ENCODE results near the gene DRG1.
"Not testable (repeated sequence)": the region's sequence is repeated elsewhere in the genome, so short reads cannot be mapped to it uniquely, and the experiment has no call there.

Gene DRG1, protein sequence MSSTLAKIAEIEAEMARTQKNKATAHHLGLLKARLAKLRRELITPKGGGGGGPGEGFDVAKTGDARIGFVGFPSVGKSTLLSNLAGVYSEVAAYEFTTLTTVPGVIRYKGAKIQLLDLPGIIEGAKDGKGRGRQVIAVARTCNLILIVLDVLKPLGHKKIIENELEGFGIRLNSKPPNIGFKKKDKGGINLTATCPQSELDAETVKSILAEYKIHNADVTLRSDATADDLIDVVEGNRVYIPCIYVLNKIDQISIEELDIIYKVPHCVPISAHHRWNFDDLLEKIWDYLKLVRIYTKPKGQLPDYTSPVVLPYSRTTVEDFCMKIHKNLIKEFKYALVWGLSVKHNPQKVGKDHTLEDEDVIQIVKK

DNA sequence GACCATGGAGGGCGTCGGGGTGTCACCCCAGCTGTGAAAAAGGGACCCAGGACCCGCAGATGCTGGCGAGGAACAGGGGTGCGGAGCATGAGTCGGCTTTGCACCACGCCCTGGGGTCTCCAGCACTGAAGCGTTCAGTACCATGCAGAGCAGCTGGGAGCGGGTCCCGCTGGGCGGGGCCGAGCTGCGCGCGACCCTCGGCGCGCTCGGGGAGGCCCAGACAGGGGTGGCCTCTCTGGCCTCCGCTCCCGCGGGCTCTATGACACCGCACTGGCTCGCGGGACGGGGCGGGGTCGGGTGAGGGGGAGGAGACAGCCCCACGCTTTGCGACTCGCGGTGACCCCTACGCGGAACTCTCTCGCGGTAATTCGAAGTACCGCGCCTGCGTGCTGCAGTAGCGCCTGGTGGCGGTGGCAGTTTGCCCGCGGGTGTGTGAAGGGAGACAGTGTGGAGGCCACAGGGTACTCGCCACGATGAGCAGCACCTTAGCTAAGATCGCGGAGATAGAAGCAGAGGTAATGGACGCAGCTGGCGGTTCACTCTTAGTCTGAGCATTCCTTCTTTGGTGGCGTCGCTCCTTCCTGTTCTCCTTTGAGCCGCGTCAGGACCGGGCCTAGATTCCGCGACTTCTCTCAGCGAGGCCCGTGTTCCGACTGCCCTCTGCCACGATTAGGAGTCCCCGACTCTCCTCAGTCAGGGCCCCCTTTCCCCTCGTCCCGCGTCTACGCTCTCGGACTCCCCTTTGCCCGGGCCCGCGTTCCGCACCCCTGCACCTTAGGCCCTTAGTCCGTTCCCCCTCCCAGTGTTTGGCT, at the start of gene DRG1:
Gene DRG1, plus strand, starts transcription at position 394 of the 812 bp plus-strand sequence. Its CDS starts 80 bp downstream, at position 474.
- DNase-seq (ENCODE audit: low read depth, low spot score) = peak; percentile 98

DNA sequence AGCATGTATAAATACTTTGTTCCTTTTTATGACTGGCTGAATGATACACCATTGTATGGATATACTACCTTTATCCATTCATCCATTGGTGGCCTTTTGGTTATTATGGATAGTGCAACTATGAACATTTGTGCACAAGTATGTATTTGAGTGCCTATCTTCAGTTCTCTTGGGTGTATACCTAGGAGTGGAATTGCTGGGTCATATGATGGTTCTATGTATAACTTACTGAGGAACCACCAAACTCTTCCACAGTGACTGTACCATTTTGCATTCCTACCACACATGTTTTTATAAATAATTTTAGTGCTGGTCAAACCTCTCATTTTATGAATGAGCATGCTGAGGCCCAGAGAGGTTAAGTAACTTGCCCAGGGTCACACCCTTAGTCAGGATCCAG, 49.4 kb upstream of the DRG1 start:
- no peak for DNase-seq (ENCODE audit: low read depth, low spot score)

DNA sequence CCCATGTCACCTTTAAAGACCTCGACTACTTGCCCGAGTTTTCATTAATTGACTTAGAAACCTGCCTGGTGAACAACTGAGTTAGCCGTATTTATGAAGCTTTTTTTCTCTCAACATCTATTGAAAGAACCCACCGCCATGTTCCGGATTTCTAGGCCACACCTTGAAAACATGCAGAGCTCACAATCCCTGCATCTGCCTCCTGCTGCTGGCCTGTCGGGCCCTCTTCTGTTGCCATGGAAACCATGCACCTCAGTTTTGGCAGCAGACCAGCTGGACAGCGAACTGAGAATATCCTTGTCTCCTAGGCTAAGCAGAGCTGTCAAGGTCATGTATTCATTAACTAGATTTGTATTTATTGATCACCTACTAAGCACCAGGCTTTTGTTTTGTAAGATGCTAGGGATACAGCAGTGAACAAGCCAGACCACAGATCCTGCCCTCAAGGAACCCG, 49.0 kb upstream of the DRG1 start:
- DNase-seq (ENCODE audit: low read depth, low spot score) = peak; percentile 67

DNA sequence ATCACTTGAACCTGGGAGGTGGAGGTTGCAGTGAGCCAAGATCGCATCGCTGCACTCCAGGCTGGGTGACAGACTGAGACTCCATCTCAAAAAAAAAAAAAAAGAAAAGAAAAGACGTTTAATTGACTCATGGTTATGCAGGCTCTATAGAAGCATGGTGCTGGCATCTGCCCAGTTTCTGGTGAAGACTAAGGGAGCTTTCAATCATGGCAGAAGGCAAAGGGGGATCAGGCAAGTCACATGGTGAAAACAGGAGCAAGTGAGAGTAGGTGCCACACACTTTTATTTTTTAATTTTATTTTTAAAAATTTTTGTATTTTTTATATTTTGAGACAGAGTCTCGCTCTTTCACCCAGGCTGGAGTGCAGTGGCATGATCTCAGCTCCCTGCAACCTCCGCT, 44.9 kb upstream of the DRG1 start:
- DNase-seq (ENCODE audit: low read depth, low spot score) = no peak

DNA sequence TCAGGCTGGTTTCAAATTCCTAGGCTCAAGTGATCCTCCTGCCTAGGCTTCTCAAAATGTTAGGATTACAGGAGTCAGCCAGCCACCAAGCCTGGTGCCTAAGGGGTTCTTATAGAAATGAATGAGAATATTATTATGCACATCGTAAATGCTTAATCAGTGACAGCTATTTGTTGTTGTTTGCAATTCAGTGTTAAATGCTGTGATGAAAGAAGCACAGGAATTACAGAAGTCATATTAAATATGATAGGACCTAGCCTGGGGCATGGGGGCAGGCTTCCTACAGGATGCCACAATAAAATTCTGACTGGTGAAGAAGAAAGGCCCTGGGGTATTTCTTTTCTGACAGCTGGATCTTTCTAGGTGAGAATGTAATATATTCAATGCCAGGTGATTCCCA, 39.4 kb upstream of the DRG1 start:
- DNase-seq (ENCODE audit: low read depth, low spot score) = no peak

DNA sequence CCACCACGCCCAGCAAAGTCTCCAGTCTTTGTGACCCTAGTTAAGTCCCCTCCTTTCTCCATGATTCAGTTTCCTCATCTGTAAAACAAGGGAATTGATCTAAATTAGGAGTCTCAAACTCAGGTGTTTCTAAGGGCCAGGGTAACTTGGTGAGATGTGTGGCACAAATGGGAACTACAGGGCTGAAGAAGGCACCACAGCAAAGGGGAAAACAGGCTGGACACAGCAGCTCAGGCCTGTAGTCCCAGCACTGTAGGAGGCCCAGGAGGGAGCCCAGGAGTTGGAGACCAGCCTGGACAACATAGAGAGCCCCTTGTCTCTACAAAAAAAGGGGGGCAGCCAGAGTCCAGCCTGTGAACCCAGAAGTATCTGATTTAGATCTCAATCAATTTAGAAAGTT, 37.7 kb upstream of the DRG1 start:
- DNase-seq (ENCODE audit: low read depth, low spot score) = no peak

DNA sequence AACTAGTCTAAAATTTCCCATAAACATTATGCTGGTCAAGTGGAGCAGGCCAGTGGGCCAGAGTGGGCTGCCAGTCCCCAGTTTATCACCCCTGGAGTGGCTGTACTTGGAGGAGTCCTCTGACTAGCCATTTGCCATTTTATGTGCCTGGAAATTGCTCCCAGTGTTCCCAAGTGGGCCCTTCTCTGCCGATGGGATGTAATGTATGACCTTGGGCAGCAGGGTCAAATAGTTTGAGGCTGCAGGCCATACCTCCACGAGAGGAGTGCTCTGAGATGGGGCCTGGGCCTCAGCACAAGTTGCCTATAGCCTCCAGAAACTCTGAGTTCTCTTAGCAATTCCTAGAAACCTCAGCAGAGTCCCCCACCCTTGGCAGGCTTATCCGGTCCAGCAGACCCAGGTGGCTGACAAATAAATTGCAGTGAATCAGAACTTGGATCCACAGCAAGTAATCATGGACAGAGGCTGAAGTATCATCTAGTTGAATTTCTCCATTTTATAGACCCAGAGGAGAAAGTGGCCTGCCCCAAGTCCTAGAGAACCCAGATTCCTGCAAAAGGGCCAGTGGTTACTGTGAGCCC, 35.4 kb upstream of the DRG1 start:
- DNase-seq (ENCODE audit: low read depth, low spot score) = no peak

DNA sequence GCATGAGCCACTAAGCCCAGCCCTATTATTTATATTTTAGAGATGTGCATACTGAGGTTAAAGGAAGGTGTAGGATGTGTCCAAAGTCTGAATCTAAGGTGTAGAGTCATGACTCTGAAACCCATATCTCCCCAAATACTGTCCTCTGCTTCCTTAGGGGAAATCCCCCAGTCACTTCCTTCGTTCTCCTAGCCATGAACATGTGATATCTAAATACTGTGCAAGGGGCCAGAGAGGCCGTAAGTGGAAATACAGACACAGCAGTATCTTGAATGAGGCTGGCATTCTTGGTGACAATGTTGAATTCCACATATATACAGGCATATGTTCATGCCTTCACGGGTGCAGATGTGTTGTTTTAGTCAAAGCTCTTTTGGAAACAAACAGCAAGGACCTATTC, 32.0 kb upstream of the DRG1 start:
- DNase-seq (ENCODE audit: low read depth, low spot score) = no peak

DNA sequence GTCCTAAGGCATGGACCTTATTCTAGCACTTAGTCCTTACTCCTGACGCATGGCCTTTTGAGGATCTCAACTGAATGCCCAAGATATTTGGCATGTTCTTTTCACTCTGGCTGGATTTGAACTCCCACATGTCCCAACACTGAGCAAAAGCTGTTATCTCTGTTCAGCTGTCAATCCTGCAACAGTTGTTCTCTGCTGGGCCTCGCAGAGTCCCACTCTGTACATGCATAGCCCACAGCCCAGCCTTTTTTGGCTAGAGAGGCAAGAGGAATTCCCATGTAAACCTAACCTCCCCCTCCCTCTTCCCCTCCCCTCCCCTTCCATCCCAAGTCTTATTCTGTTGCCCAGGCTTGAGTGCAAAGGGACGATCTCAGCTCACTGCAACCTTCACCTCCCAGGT, 21.8 kb upstream of the DRG1 start:
- no peak for DNase-seq (ENCODE audit: low read depth, low spot score)

DNA sequence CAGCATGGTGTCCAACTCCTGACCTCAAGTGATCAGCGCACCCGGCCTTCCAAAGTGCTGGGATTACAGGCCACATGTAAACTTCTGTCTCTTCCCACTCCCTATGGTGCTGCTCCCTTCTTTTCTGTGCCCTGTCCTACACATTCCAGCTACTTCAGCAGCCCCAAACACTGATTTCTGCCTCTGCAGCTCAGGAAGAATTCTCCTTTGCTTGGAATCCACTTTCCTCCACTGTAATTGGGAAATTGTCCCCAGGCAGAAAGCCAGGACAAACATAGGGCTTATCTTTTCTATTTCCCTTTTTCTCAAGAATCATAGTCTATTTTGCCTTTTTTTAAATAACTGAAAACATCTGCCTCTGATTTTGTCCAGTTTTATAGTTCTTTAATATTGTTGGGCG, 21.3 kb upstream of the DRG1 start:
- DNase-seq (ENCODE audit: low read depth, low spot score) = peak; percentile 10

DNA sequence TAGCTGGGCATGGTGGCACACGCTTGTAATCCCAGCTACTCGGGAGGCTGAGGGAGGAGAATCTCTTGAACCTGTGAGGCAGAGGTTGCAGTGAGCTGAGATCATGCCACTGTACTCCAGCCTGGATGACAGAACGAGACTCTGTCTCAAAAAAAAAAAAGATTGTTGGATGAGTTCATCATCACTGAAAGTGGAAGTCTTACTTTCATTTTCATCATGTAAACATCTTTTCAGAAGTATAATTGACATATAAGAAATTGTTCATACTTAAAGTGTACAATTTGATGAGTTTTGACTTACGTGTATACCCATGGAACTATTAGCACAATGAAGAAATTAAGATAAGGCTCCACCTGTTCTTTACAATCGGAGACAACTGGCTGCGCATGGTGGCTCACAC, 20.8 kb upstream of the DRG1 start:
- DNase-seq (ENCODE audit: low read depth, low spot score) = not testable (repeated sequence)

DNA sequence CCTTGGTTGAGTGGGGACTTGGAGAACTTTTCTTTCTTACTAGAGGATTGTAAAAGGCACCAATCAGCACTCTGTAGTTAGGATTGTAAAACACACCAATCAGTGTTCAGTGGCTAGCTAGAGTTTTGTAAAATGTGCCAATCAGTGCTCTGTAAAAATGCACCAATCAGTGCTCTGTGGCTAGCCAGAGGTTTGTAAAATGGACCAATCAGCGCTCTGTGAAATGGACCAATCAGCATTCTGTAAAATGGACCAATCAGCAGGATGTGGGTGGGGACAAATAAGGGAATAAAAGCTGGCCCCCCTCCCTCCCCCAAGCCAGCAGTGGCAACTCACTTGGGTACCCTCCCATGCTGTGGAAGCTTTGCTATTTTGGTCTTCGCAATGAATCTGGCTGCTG, 5.5 kb upstream of the DRG1 start:
- DNase-seq (ENCODE audit: low read depth, low spot score) = no peak

DNA sequence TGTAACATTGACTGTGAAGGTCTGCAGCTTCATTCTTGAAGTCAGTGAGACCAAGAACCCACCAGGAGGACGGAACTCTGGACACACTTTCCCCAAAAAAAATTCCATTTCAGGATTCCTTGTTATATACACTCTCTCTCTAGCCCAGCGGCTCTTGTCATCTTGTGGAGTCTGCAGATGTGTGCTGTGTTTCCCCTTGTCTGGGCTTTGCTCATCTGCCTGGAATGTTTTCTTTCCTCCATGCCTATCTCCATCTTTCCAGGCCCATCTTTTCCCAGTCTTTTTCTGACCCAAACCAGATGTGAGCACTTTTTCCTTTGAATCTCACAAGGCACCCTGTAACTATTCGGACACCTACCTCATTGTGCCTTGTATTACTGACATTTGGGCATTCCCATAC, 5.1 kb upstream of the DRG1 start:
- DNase-seq (ENCODE audit: low read depth, low spot score) = no peak

DNA sequence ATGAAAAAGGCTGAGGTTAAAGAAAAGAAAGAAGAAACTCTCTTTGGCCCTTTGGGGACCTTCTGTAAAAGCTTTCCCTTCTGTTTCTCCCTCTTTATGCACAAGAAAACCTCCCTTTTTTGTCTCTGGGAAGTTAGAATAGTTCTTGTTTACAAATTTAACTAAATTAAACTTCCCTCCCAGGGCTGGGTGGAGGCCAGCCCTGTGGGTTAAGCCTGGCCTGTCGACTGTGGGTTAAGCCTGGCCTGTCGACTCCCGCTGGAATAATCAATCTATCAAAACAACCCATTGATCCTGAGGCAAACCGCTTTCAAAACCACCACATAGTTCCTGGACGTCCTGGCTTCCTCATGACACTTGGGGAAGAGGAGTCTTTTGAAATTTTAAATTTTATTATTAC, 1.2 kb upstream of the DRG1 start:
- peak; percentile 10 for DNase-seq (ENCODE audit: low read depth, low spot score)

DNA sequence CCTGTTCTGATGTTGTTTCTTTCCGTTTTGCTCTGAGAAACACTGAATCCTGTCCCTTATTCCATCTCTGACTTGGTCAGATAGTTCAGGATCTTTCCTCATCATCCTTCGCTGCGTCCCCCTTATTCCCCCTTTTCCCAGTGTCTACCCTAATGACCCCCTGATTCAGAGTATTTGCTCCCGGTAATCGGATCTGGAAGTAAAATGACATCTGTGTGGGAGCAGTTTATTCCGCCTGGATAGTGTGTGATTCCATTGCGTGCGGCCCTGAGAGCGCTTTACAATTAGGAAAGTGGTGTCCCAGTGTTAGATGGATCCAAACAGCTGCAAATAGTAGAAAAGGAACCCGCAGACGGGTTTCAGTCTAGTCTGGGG, 606 bp downstream of the DRG1 start:
- peak; percentile 48 for DNase-seq (ENCODE audit: low read depth, low spot score)

DNA sequence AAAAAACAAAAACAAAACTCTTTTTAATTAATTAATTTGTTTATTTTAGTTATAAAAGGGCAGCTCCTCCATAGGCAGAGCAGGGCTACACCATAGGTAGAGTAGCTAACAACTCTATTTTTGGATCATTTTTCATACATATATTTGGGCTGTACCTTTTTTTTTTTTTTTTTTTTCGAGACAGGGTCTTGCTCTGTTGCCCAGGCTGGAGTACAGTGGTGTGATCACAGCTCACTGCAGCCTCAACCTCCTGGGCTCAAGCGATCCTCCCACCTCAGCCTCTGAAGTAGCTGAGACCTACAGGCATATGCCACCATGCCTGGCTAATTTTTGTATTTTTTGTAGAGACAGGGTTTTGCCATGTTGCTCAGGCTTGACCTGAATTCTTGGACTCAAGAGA, 2.9 kb downstream of the DRG1 start:
- DNase-seq (ENCODE audit: low read depth, low spot score) = not testable (repeated sequence)

DNA sequence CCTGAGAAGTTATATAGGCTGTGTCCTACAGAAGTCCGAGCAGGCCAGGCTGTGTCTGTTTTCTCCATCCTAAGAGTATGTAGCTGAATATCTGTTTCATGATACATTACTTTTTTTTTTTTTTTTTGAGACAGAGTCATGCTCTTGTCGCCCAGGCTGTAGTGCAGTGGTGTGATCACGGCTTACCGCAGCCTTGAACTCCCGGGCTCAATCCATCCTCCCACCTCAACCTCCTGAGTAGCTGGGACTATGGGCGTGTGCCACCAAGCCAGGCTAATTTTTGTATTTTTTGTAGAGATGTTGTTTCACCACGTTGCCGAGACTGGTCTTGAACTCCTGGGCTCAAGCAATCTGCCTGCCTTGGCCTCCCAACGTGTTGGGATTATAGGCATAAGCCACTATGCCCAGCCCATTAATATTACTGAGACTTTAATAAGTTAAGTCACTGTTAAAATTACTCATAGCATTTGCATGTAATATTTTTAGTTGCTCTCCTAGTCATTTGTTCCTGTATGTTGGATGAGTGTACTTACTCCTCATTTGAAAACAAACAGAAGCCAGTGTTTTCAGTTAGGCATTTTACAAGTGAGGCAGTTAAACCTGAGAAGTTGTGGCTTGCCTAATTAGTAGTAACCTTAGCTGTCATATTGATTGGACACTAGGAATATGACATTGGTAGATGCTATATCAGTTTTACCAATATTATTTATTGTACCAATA, 26.1 kb downstream of the DRG1 start:
- no peak for DNase-seq (ENCODE audit: low read depth, low spot score)

DNA sequence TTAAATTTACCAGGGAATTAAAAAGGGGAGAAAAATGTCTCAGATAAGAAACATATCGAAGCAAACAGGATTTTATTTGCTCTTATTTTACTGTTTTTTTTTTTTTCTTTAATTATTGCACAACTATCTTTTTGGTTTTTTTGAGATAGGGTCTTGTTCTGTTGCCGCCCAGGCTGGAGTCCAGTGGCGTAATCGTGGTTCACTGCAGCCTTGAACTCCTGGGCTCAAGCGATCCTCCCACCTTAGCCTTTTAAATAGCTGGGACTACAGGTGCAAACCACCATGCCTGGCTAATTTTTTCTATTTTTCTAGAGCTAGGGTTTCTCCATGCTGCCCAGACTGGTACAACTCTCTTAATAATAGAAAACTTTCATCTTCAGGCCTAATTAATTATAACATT, 32.5 kb downstream of the DRG1 start:
- DNase-seq (ENCODE audit: low read depth, low spot score) = no peak

DNA sequence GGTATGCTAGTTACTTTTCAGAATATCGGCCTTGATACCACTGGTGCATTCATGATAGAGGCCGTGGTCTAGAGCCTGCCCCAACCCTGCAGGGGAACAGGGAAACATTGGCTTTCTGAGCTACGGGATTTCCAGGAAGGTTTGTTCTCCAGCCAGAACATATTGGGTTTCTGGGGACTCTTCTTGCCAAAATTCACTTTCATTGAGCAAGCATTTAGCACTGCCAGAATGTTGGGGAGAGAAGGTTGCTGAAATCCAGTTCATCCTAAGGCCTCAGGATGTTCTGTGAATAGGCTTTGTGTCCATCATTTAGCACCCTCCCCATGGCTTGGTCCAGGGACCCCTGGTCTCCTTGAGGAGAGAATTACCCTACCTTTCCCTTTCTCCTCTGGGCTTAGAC, 36.7 kb downstream of the DRG1 start:
- DNase-seq (ENCODE audit: low read depth, low spot score) = peak; percentile 29

DNA sequence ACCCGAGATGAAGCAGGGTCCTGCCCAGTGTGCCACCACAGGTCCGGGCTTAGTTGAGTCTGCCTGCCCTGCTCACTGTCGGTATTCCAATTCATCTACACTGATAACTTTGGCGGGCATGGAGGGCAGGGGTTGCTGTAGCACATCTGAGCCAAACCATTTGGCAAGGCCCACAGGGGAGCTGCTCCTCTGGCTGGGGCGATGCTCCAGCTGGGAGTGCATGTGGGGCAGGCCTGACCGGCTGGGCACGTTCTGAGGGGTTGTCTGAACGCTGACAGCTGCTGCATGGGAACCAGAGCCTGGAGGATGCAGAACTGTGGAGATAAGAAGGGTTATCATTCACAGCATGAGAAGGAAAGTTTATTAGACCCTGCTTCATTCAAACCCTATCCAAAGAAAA, 40.4 kb downstream of the DRG1 start:
- no peak for DNase-seq (ENCODE audit: low read depth, low spot score)

DNA sequence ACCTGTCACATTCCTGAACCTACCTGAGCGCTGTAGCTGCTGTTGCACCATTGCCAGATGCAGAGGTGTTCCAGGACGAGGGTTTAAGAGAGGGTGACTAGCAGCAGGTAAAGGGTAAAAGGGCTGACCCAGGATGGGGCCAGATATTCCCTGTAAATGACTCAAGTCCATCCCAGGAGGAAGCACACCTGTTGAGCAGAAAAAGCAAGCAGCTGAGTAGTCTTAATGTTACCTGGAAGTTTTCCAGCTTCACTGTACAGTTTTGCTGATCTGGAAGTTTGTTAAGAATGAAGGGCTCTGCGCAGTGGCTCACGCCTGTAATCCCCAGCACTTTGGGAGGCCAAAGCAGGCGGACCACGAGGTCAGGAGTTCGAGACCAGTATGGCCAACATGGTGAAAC, 41.3 kb downstream of the DRG1 start:
- no peak for DNase-seq (ENCODE audit: low read depth, low spot score)

DNA sequence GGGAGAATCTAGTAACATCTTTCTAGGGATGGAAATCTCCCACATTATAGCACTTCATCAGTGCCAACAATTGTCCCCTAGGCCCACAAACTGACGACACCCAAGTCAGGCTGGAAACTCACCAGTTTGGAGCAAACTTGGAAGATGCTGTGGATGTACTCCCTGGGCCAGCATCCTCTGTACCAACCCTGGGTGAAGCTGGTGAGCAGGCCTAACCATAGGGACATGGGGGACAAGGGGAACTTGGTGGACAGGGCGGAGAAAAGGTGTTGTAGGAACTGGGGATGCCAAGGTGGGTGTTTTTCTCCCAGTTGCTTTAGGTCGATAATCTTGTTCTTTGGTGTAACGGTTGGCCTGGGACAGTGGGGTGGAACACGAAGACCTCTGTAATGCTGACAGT, 42.2 kb downstream of the DRG1 start:
- DNase-seq (ENCODE audit: low read depth, low spot score) = no peak

Measured in astrocyte of the hippocampus (primary cell).